AG09319 (cell line): ENCODE results near the gene PRDM8.

ENCODE experiments used
- DNase-seq: peaks from one replicate; pipeline ENCODE4 v3.0.0-alpha.2; 2010; ENCODE audit warnings: low read depth; ENCODE audit errors: extremely low read depth
- TF ChIP-seq, protein P1 (sequence below): IDR thresholded peaks from 2 replicates; pipeline ENCODE4 v1.5.1; 2011; ENCODE audit warnings: low read depth, mild to moderate bottlenecking, inconsistent platforms, low read length, moderate library complexity

The PRDM8 gene

DNA sequence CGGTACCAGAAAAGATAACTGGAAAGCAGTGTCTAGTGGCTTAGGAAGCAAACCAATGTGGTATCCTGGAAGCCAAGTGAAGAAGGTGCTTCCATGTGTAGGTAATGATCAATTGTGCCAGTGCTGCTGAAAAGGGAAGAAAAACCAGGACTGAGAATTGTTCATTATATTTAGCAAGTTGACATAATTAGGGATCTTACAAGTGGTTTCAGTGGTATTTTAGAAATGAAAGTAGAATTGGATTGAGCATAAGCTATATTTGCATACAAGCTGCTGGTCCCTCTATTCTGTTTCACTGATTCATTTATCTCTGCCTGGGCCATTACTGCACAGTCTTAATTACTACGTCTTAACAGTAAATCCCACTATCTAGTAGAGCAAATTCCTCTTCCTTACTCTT, 32.3 kb downstream of the PRDM8 start:
- TF ChIP-seq, protein P1, sequence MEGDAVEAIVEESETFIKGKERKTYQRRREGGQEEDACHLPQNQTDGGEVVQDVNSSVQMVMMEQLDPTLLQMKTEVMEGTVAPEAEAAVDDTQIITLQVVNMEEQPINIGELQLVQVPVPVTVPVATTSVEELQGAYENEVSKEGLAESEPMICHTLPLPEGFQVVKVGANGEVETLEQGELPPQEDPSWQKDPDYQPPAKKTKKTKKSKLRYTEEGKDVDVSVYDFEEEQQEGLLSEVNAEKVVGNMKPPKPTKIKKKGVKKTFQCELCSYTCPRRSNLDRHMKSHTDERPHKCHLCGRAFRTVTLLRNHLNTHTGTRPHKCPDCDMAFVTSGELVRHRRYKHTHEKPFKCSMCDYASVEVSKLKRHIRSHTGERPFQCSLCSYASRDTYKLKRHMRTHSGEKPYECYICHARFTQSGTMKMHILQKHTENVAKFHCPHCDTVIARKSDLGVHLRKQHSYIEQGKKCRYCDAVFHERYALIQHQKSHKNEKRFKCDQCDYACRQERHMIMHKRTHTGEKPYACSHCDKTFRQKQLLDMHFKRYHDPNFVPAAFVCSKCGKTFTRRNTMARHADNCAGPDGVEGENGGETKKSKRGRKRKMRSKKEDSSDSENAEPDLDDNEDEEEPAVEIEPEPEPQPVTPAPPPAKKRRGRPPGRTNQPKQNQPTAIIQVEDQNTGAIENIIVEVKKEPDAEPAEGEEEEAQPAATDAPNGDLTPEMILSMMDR = no peak
- no peak for DNase-seq

DNA sequence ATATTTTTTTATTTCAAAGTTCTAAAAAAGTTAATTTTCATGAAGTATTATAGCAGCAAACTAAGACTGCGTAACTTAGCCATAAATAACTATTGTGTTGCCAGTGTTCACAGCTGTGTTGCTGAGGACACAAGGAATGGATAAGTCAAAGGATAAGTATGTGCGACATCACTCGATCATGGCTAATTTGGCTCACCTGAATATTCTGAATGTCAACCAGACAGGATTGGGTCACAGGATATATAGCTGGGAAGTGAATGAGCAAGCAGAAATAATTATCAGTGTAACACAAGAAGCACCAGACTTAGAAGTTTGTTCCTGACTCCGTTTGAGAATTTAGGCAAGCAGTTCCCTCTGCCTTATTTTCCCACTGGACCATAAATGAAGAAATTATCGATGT, 33.9 kb downstream of the PRDM8 start:
- TF ChIP-seq, protein P1 = no peak
- no peak for DNase-seq

DNA sequence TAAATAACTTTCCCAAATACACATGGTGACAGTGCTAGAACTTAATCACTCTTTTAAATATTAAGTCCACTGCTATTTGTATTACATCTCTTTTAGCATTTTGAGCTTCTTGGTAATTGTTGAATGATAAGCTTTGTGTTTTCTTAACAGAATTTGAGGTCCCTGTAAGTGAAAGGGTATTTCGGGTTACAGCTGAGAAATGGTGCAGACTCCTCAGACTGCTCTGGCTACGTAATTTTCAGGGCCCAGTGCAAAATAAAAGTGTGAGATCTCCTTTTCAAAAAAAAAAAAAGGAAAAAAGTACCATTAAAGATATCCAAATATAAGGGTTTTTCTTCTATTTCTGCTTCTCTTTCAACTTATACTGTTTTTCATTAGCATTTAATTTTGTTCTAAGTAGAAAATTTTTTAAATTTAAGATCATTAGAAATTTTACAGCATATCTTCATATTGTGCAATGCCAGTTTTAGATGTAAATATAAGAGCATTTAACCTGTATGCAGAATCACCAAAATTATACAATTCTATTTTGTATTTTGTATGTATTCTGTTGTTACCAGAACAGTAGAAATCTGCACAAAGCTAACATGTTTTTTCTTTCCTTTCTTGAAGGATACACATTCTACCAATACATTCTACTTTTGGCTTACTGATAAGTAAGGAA, 35.5 kb downstream of the PRDM8 start:
- DNase-seq = no peak
- TF ChIP-seq, protein P1 = no peak

DNA sequence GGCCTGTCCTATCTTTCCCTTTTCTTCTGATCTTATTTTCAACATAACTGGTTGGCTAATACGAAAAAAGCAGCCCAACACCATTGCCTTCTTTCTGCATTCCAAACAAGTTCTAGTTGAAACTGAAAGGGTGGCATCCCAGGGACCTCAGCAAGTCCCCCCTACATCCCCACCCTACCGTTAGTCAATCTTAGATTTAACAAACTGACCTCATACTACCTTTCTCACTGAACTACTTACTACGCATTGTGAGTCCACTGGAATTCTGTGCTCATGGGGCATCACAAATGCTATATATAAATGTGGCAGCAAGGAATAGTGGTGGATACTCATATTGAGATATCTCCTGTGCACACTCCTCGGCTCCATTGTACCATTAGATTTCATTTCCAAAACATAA, 36.1 kb downstream of the PRDM8 start:
- TF ChIP-seq, protein P1 = no peak
- no peak for DNase-seq

DNA sequence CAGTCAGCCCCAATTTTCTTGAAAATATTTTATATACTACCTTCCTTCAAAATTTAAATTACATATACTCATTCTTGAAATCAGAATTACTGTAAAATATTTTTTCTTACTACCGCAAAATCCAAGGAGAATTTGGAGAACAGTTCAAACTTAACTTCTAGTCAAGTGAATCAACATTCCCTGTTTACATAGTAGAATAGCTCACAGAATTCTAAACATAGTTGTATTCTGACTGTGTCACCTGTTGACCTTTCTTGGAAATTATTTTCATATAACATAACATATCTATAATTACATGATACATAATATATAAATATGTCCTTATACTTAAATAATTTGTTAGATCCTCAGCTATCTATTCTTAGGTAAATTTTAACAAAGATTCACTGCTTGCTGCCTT, 38.1 kb downstream of the PRDM8 start:
- TF ChIP-seq, protein P1 = no peak
- DNase-seq = no peak

DNA sequence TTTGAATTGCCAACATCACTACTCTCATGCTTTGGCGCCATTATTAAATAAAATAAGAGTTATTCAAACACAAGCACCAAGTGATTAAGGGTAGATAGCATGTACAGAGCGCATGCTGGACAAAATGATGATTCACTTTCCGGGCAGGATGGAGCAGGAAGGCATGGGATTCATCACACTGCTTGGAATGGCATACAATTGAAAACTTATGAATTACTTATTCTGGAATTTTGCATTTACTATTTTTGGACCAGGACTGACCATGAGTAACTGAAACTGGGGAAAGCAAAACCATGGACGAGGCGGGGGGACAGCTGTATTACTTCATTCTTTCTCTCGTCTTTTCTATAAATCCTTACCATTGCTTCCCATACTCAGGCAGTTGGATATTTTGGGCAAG, 40.7 kb downstream of the PRDM8 start:
- DNase-seq = peak; percentile 78
- TF ChIP-seq, protein P1 = no peak

DNA sequence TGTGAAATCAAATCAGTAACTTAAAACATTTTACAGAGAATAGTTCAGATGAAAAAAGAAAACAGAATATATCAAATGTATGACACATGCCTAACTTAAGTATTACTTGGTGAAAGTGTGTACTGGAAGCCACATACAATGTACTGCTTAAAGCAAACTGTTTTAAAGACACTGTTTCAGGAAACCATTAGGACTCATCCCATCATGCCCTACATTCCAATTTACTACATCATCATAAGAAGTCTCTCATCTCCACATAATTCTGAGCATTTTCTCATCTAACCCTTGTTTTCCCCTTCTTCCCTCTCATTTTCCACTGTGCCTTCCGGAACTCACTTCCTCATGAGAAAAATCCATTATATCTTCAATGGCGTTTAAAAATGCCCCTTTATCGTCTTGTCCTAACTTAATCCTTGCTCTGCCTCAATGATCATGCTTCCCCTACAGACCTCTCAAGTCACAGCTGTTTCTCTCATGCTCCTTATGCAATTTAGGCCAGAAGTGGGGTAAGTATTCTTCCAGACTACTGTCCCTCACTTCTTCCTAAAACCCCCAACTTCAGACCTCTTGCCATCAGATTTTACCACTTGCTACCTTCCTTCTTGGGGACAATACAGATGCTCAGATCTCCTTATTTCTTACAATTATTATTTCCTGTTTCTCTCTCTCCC, 42.3 kb downstream of the PRDM8 start:
- TF ChIP-seq, protein P1 = no peak
- no peak for DNase-seq
